GM12892 (cell line): ENCODE results near the gene C10orf67.

ENCODE experiments used
- POLR2AphosphoS5 ChIP-seq: IDR thresholded peaks from 2 replicates; pipeline ENCODE4 v1.6.1; 2011; ENCODE audit warnings: low read depth, low read length, control low read depth
- TAF1 ChIP-seq: IDR thresholded peaks from 2 replicates; pipeline ENCODE4 v1.6.1; 2011; ENCODE audit warnings: low read depth, mild to moderate bottlenecking, control low read depth, low read length, borderline replicate concordance

GRCh38 chr10:23203369-23204325 lies 140.9 kb downstream of the C10orf67 start:
- TF ChIP-seq TAF1 (no peak), POLR2AphosphoS5 (no peak)
